ENCODE results near the gene FAM151A.

The FAM151A gene

GRCh38 chr1:54593571-54594160, 29.7 kb downstream of the FAM151A start:
- H3K4me3 ChIP-seq (ENCODE audit: low read depth, low read length), result no peak overlapping the region
- DNase-seq (ENCODE audit: low read depth, low spot score), result no peak
- ChIA-PET POLR2A (no interaction called here), CTCF (no interaction called here)
- TF ChIP-seq, protein P1, sequence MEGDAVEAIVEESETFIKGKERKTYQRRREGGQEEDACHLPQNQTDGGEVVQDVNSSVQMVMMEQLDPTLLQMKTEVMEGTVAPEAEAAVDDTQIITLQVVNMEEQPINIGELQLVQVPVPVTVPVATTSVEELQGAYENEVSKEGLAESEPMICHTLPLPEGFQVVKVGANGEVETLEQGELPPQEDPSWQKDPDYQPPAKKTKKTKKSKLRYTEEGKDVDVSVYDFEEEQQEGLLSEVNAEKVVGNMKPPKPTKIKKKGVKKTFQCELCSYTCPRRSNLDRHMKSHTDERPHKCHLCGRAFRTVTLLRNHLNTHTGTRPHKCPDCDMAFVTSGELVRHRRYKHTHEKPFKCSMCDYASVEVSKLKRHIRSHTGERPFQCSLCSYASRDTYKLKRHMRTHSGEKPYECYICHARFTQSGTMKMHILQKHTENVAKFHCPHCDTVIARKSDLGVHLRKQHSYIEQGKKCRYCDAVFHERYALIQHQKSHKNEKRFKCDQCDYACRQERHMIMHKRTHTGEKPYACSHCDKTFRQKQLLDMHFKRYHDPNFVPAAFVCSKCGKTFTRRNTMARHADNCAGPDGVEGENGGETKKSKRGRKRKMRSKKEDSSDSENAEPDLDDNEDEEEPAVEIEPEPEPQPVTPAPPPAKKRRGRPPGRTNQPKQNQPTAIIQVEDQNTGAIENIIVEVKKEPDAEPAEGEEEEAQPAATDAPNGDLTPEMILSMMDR (IDR thresholded peaks at IDR 0.05; ENCODE audit: insufficient read depth, low read length, missing control alignments), result no peak

GRCh38 chr1:54591127-54591756, 32.1 kb downstream of the FAM151A start:
- POLR2A ChIA-PET, result no interaction called here
- no peak overlapping the region for H3K4me3 ChIP-seq (ENCODE audit: low read depth, low read length)
- CTCF ChIA-PET, result no interaction called here
- TF ChIP-seq, protein P1 (IDR thresholded peaks at IDR 0.05; ENCODE audit: insufficient read depth, low read length, missing control alignments), result no peak
- no peak for DNase-seq (ENCODE audit: low read depth, low spot score)

- TF ChIP-seq, protein P1 (IDR thresholded peaks at IDR 0.05; ENCODE audit: insufficient read depth, low read length, missing control alignments), result no peak
- POLR2A ChIA-PET, result no interaction called here
- no peak for DNase-seq (ENCODE audit: low read depth, low spot score)
- CTCF ChIA-PET, result no interaction called here
- H3K4me3 ChIP-seq (ENCODE audit: low read depth, low read length), result no peak overlapping the region
These were observed 34.9 kb downstream of the FAM151A start for GRCh38 chr1:54588377-54588776.

- TF ChIP-seq, protein P1 (IDR thresholded peaks at IDR 0.05; ENCODE audit: insufficient read depth, low read length, missing control alignments), result no peak
- H3K4me3 ChIP-seq (ENCODE audit: low read depth, low read length), result no peak overlapping the region
- CTCF ChIA-PET, result no interaction called here
- POLR2A ChIA-PET, result no interaction called here
- DNase-seq (ENCODE audit: low read depth, low spot score), result no peak
These were observed 37.9 kb downstream of the FAM151A start for GRCh38 chr1:54585181-54586066.

DNA sequence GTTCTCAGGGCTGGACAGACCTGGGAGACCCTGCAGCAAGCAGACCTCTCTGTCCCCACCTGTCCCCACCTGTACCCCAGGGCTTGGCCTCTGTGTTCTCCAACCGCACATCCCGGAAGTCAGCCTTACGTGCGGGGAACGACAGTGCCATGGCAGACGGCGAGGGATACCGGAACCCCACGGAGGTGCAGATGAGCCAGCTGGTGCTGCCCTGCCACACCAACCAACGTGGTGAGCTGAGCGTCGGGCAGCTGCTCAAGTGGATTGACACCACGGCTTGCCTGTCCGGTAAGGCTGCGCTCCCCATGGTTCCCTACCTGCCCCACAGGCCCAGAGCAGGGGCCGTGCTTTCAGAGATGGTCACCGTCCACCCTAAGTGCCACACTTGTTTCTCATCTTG, 38.8 kb downstream of the FAM151A start:
- CTCF ChIA-PET, result no interaction called here
- TF ChIP-seq, protein P1 (IDR thresholded peaks at IDR 0.05; ENCODE audit: insufficient read depth, low read length, missing control alignments), result no peak
- POLR2A ChIA-PET, result no interaction called here

DNA sequence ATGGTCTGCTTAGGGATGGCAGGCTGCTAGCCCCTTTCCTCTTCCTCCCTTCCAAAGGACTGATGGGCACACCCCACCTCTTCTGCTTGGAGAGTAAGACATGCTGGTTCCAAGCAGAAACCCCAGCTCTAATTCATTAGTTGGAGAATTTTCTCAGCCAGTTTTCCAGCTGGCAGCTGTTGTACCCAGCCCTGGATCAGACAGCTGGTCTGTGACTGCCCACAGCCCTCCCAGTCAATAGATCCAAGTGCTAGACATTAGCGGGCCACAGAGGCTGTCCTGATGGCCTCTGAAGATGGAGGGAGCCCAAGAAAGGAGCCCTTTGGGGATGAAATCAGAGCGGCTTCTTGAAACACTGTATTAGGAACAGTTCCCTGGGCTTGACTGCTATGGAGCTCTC, 39.5 kb downstream of the FAM151A start:
- ChIA-PET POLR2A (no interaction called here), CTCF (no interaction called here)
- TF ChIP-seq, protein P1 (IDR thresholded peaks at IDR 0.05; ENCODE audit: insufficient read depth, low read length, missing control alignments), result no peak
- DNase-seq (ENCODE audit: low read depth, low spot score), result no peak
- no peak overlapping the region for H3K4me3 ChIP-seq (ENCODE audit: low read depth, low read length)

More for the DNA sequence above, 38.8 kb downstream of the FAM151A start:
- no peak overlapping the region for H3K4me3 ChIP-seq (ENCODE audit: low read depth, low read length)
- no peak for DNase-seq (ENCODE audit: low read depth, low spot score)
